Transverse colon (tissue), 4 donors: ENCODE measurements around the gene SLC27A6. TPM values are rescaled to one million over a fixed set of nuclear protein-coding genes. Genes with fewer than 3 reads are reported as not detected.

ENCODE experiments used
- DNase-seq: peaks from one replicate; pipeline ENCODE4 v3.0.0-alpha.2; 2019
- H3K27ac ChIP-seq, 4 donors: fragments of 200-600 bp; sonication (generic); 2 replicates each; pipeline ENCODE4 v1.5.1; 2016 to 2018; ENCODE audit warnings: inconsistent platforms in 4 of 4
- H3K27me3 ChIP-seq: fragments of 200-600 bp; sonication (generic); 2 replicates; pipeline ENCODE4 v1.5.1; 2017; ENCODE audit warnings: inconsistent platforms
- H3K36me3 ChIP-seq, 4 donors: fragments of 200-600 bp; sonication (generic); 2 replicates each; pipeline ENCODE4 v1.5.1; 2017 to 2019; ENCODE audit warnings: inconsistent platforms in 4 of 4
- H3K4me1 ChIP-seq, 4 donors: fragments of 200-600 bp; sonication (generic); 2 replicates each; pipeline ENCODE4 v1.5.1; 2017 to 2020; ENCODE audit warnings: inconsistent platforms in 4 of 4
- H3K4me3 ChIP-seq, 4 donors: fragments of 200-600 bp; sonication (generic); 1 replicate in 1 of 4; 2 replicates in 3 of 4; pipeline versions ENCODE4 v1.5.1 to v1.6.1; 2017 to 2019; ENCODE audit warnings: inconsistent platforms in 4 of 4
- H3K9me3 ChIP-seq, 2 donors: fragments of 200-600 bp; sonication (generic); 2 replicates each; pipeline ENCODE4 v1.5.1; 2017 to 2019; ENCODE audit warnings: inconsistent platforms in 2 of 2
- CTCF ChIP-seq, 5 experiments: fragments of 200-600 bp in 3 of 5; fragments of 450-650 bp in 2 of 5; sonication (generic) in 3 of 5; IDR thresholded peaks; 1 replicate in 2 of 5; 2 replicates in 3 of 5; pipeline ENCODE4 v1.5.1; 2016 to 2017; ENCODE audit warnings: antibody characterized with exemption in 5 of 5, inconsistent platforms in 3 of 5, mild to moderate bottlenecking in 2 of 5, moderate library complexity in 1 of 5
- EP300 ChIP-seq: sonication (generic); formaldehyde crosslinking; IDR thresholded peaks from one replicate; pipeline ENCODE4 v1.6.1; 2017; ENCODE audit warnings: antibody characterized with exemption, low read depth
- POLR2A ChIP-seq: fragments of 450-650 bp; IDR thresholded peaks from one replicate; pipeline ENCODE4 v1.6.1; 2016; ENCODE audit warnings: antibody characterized with exemption, mild to moderate bottlenecking, moderate library complexity
- POLR2AphosphoS5 ChIP-seq, 3 donors: sonication (generic); formaldehyde crosslinking; IDR thresholded peaks; one replicate each; pipeline ENCODE4 v1.6.1; 2016; ENCODE audit warnings: antibody characterized with exemption in 3 of 3
- WGBS, 2 donors: methylation state at CpG; one replicate each; pipeline ENCODE4 v1.1.5; 2018; ENCODE audit warnings: low coverage in 1 of 2; 5-methylcytosine and 5-hydroxymethylcytosine counted together
- in situ Hi-C, 4 donors: fragments of 200-750 bp; cut with MboI; loops; one replicate each; pipeline versions ENCODE4 v1.15.0 to v1.15.1; 2017; ENCODE audit warnings: low sequenced_read_pairs in 3 of 4, low pct_ligation_motif_present in 1 of 4, low pct_unique_long_range_greater_than_20kb in 1 of 4
- intact Hi-C: fragments of 100-400 bp; cut with DNase I; formaldehyde crosslinking; loops from one replicate; pipeline ENCODE4 v1.15.1; 2023; ENCODE audit warnings: low total_unique reads
- total RNA-seq, 4 donors: library from RNA; depleted of rRNA; stranded (reverse); fragments of >200 nt; gene quantifications; one replicate each; pipeline ENCODE4 v1.1.0, GENCODE V29; 2016

The SLC27A6 gene
- total RNA-seq, 4 donors from 2014 or later = 0.27 to 0.64 TPM; not detected in 2

- intact Hi-C loops = no loop called here
- no peaks in the 10 kb centered on the region for H3K27me3 ChIP-seq
- H3K27ac ChIP-seq = no peak overlapping the region
- H3K4me3 ChIP-seq = no peak overlapping the region
- no peaks in the 10 kb centered on the region for H3K36me3 ChIP-seq
- 93 to 95% methylated on average over 3 to 4 of the region's 4 CpGs for WGBS, 2 donors
- no peak for DNase-seq
- peaks cover 0 to 5% (median 0%) of the 10 kb centered on the region in 4 donors for H3K4me1 ChIP-seq
- in situ Hi-C loops = no loop called here
- TF ChIP-seq POLR2AphosphoS5 (IDR thresholded peaks at IDR 0.05) = no peak
- TF ChIP-seq EP300 = no peak
- no peak for TF ChIP-seq POLR2A
- no peak for TF ChIP-seq CTCF (IDR thresholded peaks at IDR 0.05)
- H3K9me3 ChIP-seq = no peaks in the 10 kb centered on the region
Measured at GRCh38 chr5:129020683-129021082, 55.4 kb downstream of the SLC27A6 start.

- no peak overlapping the region for H3K4me3 ChIP-seq
- no peaks in the 10 kb centered on the region for H3K36me3 ChIP-seq
- no peaks in the 10 kb centered on the region for H3K9me3 ChIP-seq
- intact Hi-C loops = no loop called here
- in situ Hi-C loops = no loop called here
- DNase-seq = no peak
- TF ChIP-seq POLR2AphosphoS5 (IDR thresholded peaks at IDR 0.05) (no peak), POLR2A (no peak), CTCF (IDR thresholded peaks at IDR 0.05) (no peak), EP300 (no peak)
- WGBS, 2 donors = 57 to 65% methylated on average over 2 of the region's 2 CpGs
- H3K27ac ChIP-seq = no peak overlapping the region
- H3K27me3 ChIP-seq = no peaks in the 10 kb centered on the region
- peaks cover 0 to 5% (median 0%) of the 10 kb centered on the region in 4 donors for H3K4me1 ChIP-seq
Measured at GRCh38 chr5:129021744-129022143, 56.5 kb downstream of the SLC27A6 start.

GRCh38 chr5:129022599-129022998 lies 57.3 kb downstream of the SLC27A6 start:
- no peak for DNase-seq
- no peak overlapping the region for H3K4me3 ChIP-seq
- H3K27ac ChIP-seq = no peak overlapping the region
- H3K27me3 ChIP-seq = no peaks in the 10 kb centered on the region
- 68 to 81% methylated on average over 2 of the region's 2 CpGs for WGBS, 2 donors
- H3K4me1 ChIP-seq = peaks cover 0 to 5% (median 0%) of the 10 kb centered on the region in 4 donors
- H3K36me3 ChIP-seq = no peaks in the 10 kb centered on the region
- intact Hi-C loops (no loop called here), in situ Hi-C loops (no loop called here)
- TF ChIP-seq POLR2AphosphoS5 (IDR thresholded peaks at IDR 0.05) (no peak), CTCF (IDR thresholded peaks at IDR 0.05) (no peak), POLR2A (no peak)
- no peaks in the 10 kb centered on the region for H3K9me3 ChIP-seq

- no peaks in the 10 kb centered on the region for H3K36me3 ChIP-seq
- no peak overlapping the region for H3K27ac ChIP-seq
- TF ChIP-seq EP300 (no peak), POLR2A (no peak), CTCF (IDR thresholded peaks at IDR 0.05) (no peak), POLR2AphosphoS5 (IDR thresholded peaks at IDR 0.05) (no peak)
- no peak for DNase-seq
- intact Hi-C loops = no loop called here
- in situ Hi-C loops = no loop called here
- no peak overlapping the region for H3K4me3 ChIP-seq
- H3K27me3 ChIP-seq = no peaks in the 10 kb centered on the region
- WGBS, 2 donors = 67 to 88% methylated on average over 1 of the region's 1 CpG
- no peaks in the 10 kb centered on the region for H3K9me3 ChIP-seq
- no peaks in the 10 kb centered on the region for H3K4me1 ChIP-seq
Measured at GRCh38 chr5:129027260-129027659, 62.0 kb downstream of the SLC27A6 start.
